ENCODE data around the gene SNRPD1.
"Not testable (repeated sequence)": the region's sequence is repeated elsewhere in the genome, so short reads cannot be mapped to it uniquely, and the experiment has no call there.

The SNRPD1 gene

GRCh38 chr18:21636769-21637168 is 24.7 kb downstream of the SNRPD1 start:
- no peak for DNase-seq (ENCODE audit: low read depth)

- no peak for DNase-seq (ENCODE audit: low read depth)
Measured at GRCh38 chr18:21638822-21639221, 26.7 kb downstream of the SNRPD1 start.

- DNase-seq (ENCODE audit: low read depth) = not testable (repeated sequence)
Measured at GRCh38 chr18:21640375-21640774, 28.3 kb downstream of the SNRPD1 start.

- no peak for DNase-seq (ENCODE audit: low read depth)
Measured at GRCh38 chr18:21650311-21650710, 38.2 kb downstream of the SNRPD1 start.

GRCh38 chr18:21652073-21652472 is 40.0 kb downstream of the SNRPD1 start:
- no peak for DNase-seq (ENCODE audit: low read depth)

- DNase-seq (ENCODE audit: low read depth) = no peak
Measured at GRCh38 chr18:21653361-21653760, 41.2 kb downstream of the SNRPD1 start.

GRCh38 chr18:21656402-21656801 is 44.3 kb downstream of the SNRPD1 start:
- peak; percentile 78 for DNase-seq (ENCODE audit: low read depth)

GRCh38 chr18:21660078-21660477 is 48.0 kb downstream of the SNRPD1 start:
- DNase-seq (ENCODE audit: low read depth) = no peak

GRCh38 chr18:21662581-21662980 is 50.5 kb downstream of the SNRPD1 start:
- DNase-seq (ENCODE audit: low read depth) = no peak

- no peak for DNase-seq (ENCODE audit: low read depth)
Measured at GRCh38 chr18:21663578-21663977, 51.5 kb downstream of the SNRPD1 start.

GRCh38 chr18:21664069-21664468 is 52.0 kb downstream of the SNRPD1 start:
- no peak for DNase-seq (ENCODE audit: low read depth)

GRCh38 chr18:21669736-21670285 is 57.7 kb downstream of the SNRPD1 start:
- DNase-seq (ENCODE audit: low read depth) = no peak

GRCh38 chr18:21672521-21673267 is 60.6 kb downstream of the SNRPD1 start:
- peak; percentile 76 for DNase-seq (ENCODE audit: low read depth)

GRCh38 chr18:21675354-21675753 is 63.2 kb downstream of the SNRPD1 start:
- not testable (repeated sequence) for DNase-seq (ENCODE audit: low read depth)

- DNase-seq (ENCODE audit: low read depth) = no peak
Measured at GRCh38 chr18:21678859-21679258, 66.7 kb downstream of the SNRPD1 start.

GRCh38 chr18:21680161-21680560 is 68.0 kb downstream of the SNRPD1 start:
- DNase-seq (ENCODE audit: low read depth) = no peak

- DNase-seq (ENCODE audit: low read depth) = peak; percentile 94
Measured at GRCh38 chr18:21682371-21683051, 70.4 kb downstream of the SNRPD1 start.
